ENCODE measurements around the gene RSPRY1. TPM values are rescaled to one million over a fixed set of nuclear protein-coding genes. Genes with fewer than 3 reads are reported as not detected.
"Not testable (repeated sequence)": the region's sequence is repeated elsewhere in the genome, so short reads cannot be mapped to it uniquely, and the experiment has no call there.

RSPRY1 gene
- total RNA-seq, 2 experiments from 2014 or later = 32.6 to 33.7 TPM

DNA sequence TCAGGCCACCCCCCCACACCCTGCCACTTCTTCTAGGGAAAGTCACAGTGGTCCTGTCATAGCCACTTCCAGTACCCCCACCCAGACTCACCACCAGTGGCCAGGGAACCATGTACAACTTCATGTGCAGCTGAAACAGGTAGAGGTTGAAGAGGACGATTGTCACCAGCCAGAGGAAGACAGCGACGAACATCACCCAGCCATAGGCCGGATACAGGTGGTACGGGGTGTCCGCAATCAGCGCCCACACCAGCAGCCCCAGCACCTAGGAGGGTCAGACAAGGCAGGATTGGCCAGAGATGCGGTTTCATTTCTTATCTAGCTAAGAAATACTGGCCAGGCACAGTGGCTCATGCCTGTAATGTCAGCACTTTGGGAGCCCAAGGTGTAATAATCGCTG, 75.7 kb downstream of the RSPRY1 start:
- Mint-ChIP-seq H3K9me3 (ENCODE audit: low read depth) (no peaks in the 10 kb centered on the region), H3K27ac (no peak overlapping the region), H3K36me3 (no peaks in the 10 kb centered on the region), H3K4me3 (no peak overlapping the region), H3K4me1 (peaks cover 23% of the 10 kb centered on the region), H3K27me3 (no peaks in the 10 kb centered on the region)
- DNase-seq = no peak
- CTCF ChIA-PET = no interaction called here
- ATAC-seq = no peak

DNA sequence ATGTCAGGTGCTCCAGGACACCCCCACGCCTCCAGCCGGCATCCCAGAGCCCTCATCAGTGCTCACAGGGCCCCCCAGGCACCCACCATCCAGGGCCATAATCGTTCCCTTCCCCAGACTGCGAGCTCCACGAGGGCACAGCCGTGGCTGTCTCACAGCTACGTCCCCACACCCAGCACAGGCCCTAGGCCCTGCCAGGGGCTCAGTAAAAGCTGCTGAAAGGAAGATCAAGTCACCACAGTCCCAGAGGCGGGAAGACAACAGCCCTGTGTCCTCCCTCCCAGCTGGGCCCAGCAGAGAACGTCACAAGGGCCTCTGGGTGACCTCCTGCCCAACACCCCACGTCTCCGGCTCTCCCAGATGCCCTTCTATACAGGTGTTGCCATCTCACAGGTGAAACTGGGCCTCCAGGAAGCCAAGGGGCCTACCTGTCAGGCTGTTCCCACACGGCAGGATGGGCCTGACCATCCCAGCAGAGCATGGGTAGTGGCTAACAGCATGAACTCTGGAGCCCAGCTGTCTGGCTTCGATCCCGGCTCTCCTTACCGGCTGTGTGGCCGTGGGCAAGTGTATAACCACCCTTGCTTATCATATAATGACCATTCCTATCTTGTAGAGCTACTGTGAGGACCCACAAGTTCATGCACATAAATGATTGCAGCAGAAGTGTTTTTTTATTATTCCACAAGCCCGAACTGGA, 76.9 kb downstream of the RSPRY1 start:
- no peaks in the 10 kb centered on the region for H3K36me3 Mint-ChIP-seq
- H3K27ac Mint-ChIP-seq = no peak overlapping the region
- CTCF ChIA-PET = interaction anchor here (0.7 kb wide), 1 partner anchor 27 kb away, joined by 3 read pairs; no protein-coding TSS in a partner anchor
- no peaks in the 10 kb centered on the region for H3K27me3 Mint-ChIP-seq
- no peaks in the 10 kb centered on the region for H3K9me3 Mint-ChIP-seq (ENCODE audit: low read depth)
- peaks cover 30% of the 10 kb centered on the region for H3K4me1 Mint-ChIP-seq
- DNase-seq (no peak), ATAC-seq (no peak)
- no peak overlapping the region for H3K4me3 Mint-ChIP-seq

- H3K9me3 Mint-ChIP-seq (ENCODE audit: low read depth) = no peaks in the 10 kb centered on the region
- CTCF ChIA-PET = interaction anchor here (0.7 kb wide), 1 partner anchor 26 kb away, joined by 3 read pairs; no protein-coding TSS in a partner anchor
- DNase-seq (no peak), ATAC-seq (no peak)
- H3K4me1 Mint-ChIP-seq = peaks cover 30% of the 10 kb centered on the region
- H3K36me3 Mint-ChIP-seq = no peaks in the 10 kb centered on the region
- no peak overlapping the region for H3K27ac Mint-ChIP-seq
- no peaks in the 10 kb centered on the region for H3K27me3 Mint-ChIP-seq
- no peak overlapping the region for H3K4me3 Mint-ChIP-seq
Observed at GRCh38 chr16:57263541-57264351, 77.6 kb downstream of the RSPRY1 start.

- H3K27ac Mint-ChIP-seq = no peak overlapping the region
- peaks cover 30% of the 10 kb centered on the region for H3K4me1 Mint-ChIP-seq
- no peak overlapping the region for H3K4me3 Mint-ChIP-seq
- no peaks in the 10 kb centered on the region for H3K36me3 Mint-ChIP-seq
- H3K9me3 Mint-ChIP-seq (ENCODE audit: low read depth) = no peaks in the 10 kb centered on the region
- DNase-seq (no peak), ATAC-seq (no peak)
- CTCF ChIA-PET = no interaction called here
- H3K27me3 Mint-ChIP-seq = no peaks in the 10 kb centered on the region
Observed at GRCh38 chr16:57264381-57264780, 78.3 kb downstream of the RSPRY1 start.

- H3K36me3 Mint-ChIP-seq = no peaks in the 10 kb centered on the region
- H3K4me3 Mint-ChIP-seq = no peak overlapping the region
- H3K4me1 Mint-ChIP-seq = peaks cover 28% of the 10 kb centered on the region
- CTCF ChIA-PET = no interaction called here
- no peaks in the 10 kb centered on the region for H3K27me3 Mint-ChIP-seq
- DNase-seq (no peak), ATAC-seq (no peak)
- no peaks in the 10 kb centered on the region for H3K9me3 Mint-ChIP-seq (ENCODE audit: low read depth)
- H3K27ac Mint-ChIP-seq = no peak overlapping the region
Observed at GRCh38 chr16:57264950-57265371, 78.8 kb downstream of the RSPRY1 start.

DNA sequence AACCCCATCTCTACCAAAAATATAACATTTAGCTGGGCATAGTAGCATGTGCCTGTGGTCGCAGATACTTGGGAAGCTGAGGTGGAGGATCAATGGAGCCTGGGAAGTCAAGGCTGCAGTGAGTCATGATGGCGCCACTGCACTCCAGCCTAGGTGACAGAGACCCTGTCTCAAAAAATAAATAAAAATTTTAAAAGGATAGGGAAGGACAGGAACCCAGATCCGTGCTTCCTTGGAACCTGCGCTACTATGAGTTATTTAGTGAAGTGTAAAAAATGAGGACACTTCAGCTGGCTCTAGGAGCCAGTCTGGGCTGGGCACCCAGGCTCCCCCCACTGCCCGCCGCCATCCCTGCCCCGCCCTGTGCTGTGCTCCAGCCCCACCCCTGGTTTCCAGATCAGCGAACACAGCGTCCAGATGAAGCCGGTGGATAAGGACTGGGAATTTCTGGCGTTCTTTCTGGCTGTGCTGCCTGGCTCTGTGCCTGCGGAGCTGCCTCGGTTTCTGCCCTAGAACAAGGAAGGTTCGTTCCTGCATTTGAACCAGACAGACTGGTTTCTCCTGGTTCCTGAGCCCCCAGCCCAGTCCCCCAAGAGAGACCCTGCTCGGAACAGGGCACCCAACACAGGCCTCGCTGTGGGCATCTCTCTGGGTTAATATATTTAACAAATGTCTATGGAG, 79.9 kb downstream of the RSPRY1 start:
- Mint-ChIP-seq H3K9me3 (ENCODE audit: low read depth) (no peaks in the 10 kb centered on the region), H3K27me3 (no peaks in the 10 kb centered on the region), H3K4me3 (no peak overlapping the region), H3K27ac (no peak overlapping the region), H3K4me1 (peaks cover 20% of the 10 kb centered on the region), H3K36me3 (no peaks in the 10 kb centered on the region)
- CTCF ChIA-PET = no interaction called here
- DNase-seq (no peak), ATAC-seq (no peak)

- no peak overlapping the region for H3K27ac Mint-ChIP-seq
- H3K4me1 Mint-ChIP-seq = peaks cover 20% of the 10 kb centered on the region
- DNase-seq (peak; percentile 62), ATAC-seq (peak; percentile 57)
- H3K4me3 Mint-ChIP-seq = no peak overlapping the region
- no peaks in the 10 kb centered on the region for H3K27me3 Mint-ChIP-seq
- H3K9me3 Mint-ChIP-seq (ENCODE audit: low read depth) = no peaks in the 10 kb centered on the region
- CTCF ChIA-PET = interaction anchor here (1.1 kb wide), 1 partner anchor 151 kb away, joined by 3 read pairs; no protein-coding TSS in a partner anchor
- no peaks in the 10 kb centered on the region for H3K36me3 Mint-ChIP-seq
Observed at GRCh38 chr16:57266531-57267260, 80.6 kb downstream of the RSPRY1 start.

DNA sequence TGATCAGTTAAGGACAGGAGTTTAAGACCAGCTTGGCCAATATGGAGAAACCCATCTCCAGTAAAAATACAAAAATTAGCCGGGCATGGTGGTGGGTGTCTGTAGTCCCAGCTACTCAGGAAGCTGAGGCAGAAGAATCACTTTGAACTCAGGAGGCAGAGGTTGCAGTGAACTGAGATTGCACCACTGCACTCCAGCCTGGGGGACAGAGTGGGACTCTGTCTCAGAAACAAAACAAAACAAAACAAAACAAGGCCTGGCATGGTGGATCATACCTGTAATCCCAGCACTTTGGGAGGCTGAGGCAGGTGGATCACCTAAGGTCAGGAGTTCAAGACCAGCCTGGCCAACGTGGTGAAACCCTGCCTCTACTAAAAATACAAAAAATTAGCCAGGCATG, 81.2 kb downstream of the RSPRY1 start:
- not testable (repeated sequence) for H3K4me3 Mint-ChIP-seq; DNase-seq; H3K9me3 Mint-ChIP-seq (ENCODE audit: low read depth); H3K36me3 Mint-ChIP-seq; H3K27ac Mint-ChIP-seq; H3K27me3 Mint-ChIP-seq; ATAC-seq
- CTCF ChIA-PET = interaction anchor here (1.1 kb wide), 1 partner anchor 150 kb away, joined by 3 read pairs; no protein-coding TSS in a partner anchor
- H3K4me1 Mint-ChIP-seq = peaks cover 20% of the 10 kb centered on the region

DNA sequence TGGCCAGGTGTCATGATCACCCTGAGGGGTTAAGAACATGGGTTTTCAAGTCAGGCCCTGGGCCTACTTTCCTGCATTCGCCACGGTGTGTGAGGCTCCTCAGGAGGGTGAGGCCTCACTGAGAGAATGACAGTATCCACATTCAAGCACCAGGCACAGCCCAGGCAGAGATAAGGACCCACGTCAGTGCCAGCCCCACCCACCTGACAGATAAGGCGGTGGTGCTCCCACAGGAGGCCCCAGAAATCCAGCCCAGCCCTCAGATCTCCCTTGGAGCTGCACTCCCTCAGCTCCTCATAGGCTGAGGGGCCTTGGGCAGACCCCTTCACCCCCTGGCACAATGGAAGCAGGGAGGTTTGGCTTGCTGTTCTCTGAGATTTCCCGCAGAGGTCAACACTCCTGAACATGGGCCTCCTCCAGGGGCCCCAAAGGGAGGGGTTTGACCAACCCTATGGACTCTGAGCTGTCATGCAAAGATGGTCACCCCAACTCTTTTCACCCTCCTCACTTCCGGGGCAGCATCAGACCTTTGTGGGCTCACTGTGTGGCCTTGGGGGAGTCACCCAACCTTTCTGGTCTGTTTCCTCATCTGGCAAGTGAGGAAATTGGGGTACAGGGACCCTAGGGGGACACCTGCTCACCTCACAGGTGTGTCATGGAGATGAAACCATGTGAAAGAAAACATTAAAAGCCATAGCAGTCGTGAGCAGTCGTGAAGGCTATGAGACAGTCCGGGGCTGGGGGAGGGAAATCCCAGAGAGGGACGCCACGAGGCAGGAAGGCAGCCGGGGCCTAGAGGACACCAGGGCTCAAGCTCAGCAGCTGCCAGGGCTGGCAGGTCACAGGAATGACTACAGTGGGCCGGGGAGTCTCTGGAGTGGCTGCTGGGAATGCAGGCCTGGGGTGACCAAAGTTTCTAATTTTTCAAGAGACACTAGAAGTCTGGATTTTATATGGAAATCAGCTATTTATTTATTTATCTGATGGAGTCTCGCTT, 83.0 kb downstream of the RSPRY1 start:
- no peak overlapping the region for H3K4me3 Mint-ChIP-seq
- CTCF ChIA-PET = interaction anchor here (1.3 kb wide), 1 partner anchor 24 kb away, joined by 5 read pairs; the partner anchor contains the start of gene ARL2BP
- H3K4me1 Mint-ChIP-seq = peaks cover 20% of the 10 kb centered on the region
- H3K36me3 Mint-ChIP-seq = no peaks in the 10 kb centered on the region
- no peak overlapping the region for H3K27ac Mint-ChIP-seq
- ATAC-seq (no peak), DNase-seq (no peak)
- no peaks in the 10 kb centered on the region for H3K9me3 Mint-ChIP-seq (ENCODE audit: low read depth)
- no peaks in the 10 kb centered on the region for H3K27me3 Mint-ChIP-seq

GRCh38 chr16:57270221-57271062, 84.3 kb downstream of the RSPRY1 start:
- CTCF ChIA-PET = no interaction called here
- Mint-ChIP-seq H3K27me3 (no peaks in the 10 kb centered on the region), H3K9me3 (ENCODE audit: low read depth) (no peaks in the 10 kb centered on the region), H3K27ac (no peak overlapping the region), H3K4me1 (peaks cover 19% of the 10 kb centered on the region), H3K36me3 (no peaks in the 10 kb centered on the region), H3K4me3 (no peak overlapping the region)
- DNase-seq = no peak
- ATAC-seq = no peak

DNA sequence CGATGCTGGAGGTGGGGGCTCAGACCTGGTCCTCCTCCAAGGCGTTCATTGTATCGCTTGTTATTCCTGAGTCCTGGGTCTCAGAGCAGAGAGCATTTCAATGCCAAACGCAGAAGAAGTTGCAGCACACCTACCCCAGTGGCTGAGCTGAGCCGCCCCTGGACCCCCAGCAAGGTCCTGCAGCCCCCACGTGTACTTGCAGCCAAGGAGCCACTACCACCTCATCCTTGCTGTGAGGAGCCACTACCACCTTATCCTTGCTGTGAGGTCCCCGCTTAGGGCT, 84.9 kb downstream of the RSPRY1 start:
- CTCF ChIA-PET = no interaction called here
- no peak for DNase-seq
- Mint-ChIP-seq H3K9me3 (ENCODE audit: low read depth) (no peaks in the 10 kb centered on the region), H3K36me3 (no peaks in the 10 kb centered on the region), H3K4me3 (no peak overlapping the region), H3K27ac (no peak overlapping the region), H3K27me3 (no peaks in the 10 kb centered on the region), H3K4me1 (peaks cover 15% of the 10 kb centered on the region)
- no peak for ATAC-seq

All from activated CD8-positive, alpha-beta memory T cell treated with anti-CD3 and anti-CD28 coated beads, Interleukin-2, amount 10 ng/mL, durations not matched to agents 7 days and 5 days (primary cell).